GM21529 (cell line): Measurements from ENCODE around the gene RAVER2.

Experiments used
- ATAC-seq: cut with Tn5 transposase; IDR thresholded peaks from one replicate; pipeline ENCODE4 v1.9.1; 2021; ENCODE audit not compliant: unreplicated experiment

RAVER2 gene

DNA sequence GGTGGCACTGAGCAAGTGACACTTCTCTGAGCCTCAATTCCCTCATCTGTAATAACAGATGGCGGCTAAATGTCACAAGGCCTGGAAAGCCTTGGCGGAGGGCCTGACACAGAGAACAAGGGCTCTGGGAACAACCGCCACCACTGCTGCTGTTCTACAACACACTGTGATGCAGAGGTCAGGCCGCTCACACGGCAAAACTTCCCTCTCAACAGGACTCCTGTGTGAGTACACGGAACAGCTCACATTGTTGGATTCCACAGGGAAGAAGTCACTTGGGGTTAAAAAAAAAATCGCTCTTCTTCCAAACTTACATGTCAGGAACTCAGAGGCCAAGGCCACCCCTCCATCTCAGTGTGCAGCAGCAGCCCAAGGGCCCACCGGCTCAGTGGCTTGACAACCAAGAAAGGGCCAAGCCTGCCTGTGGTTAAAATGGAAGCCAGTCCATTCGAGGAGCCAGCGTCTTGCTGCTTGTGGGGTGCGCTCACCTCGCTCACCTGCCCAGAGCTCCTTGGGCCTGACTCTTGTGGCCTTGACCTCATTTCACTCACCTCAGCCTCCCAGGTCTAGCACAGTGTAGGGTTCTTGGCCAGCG, 101.1 kb downstream of the RAVER2 start:
- no peak for ATAC-seq

DNA sequence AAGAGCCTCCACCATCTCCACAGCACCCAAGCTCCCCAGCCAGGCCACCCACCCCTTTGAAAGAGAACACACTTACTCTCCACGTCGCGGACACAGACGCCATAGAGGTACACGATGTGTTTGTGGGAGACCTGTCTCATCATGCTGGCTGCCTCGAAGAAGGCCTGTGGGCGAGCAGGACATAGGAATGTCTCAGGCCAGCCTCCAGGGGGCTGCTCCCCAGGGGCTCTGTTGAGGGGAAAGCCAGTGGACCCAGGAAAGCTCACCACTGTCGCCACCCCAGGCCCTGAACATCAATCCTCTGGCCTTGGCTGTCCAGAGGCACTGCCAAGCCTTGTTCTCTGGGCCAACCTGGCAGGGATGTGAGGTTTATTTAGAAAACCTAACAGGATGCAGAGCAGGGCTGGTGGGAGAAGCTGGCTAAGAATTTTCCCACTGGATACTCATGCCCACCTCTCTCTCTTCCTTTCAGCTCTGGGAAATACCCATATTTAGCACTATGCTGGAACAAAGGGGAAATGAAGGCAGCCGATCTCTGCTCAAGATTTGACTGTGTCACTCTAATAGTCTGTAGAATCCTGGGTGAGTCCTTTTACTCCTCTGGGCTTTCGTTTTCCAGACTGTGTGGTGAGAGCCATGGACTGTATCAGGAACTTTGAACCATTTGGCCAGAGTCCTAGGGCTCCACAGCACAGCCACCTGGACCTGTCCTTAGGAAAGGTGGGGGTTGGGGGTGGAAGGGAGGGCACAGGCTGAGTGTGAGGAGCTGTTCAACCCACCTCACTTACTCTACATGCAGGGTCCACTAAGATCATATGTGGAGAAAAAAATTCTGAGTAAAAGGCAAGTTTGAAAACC, 101.9 kb downstream of the RAVER2 start:
- no peak for ATAC-seq

DNA sequence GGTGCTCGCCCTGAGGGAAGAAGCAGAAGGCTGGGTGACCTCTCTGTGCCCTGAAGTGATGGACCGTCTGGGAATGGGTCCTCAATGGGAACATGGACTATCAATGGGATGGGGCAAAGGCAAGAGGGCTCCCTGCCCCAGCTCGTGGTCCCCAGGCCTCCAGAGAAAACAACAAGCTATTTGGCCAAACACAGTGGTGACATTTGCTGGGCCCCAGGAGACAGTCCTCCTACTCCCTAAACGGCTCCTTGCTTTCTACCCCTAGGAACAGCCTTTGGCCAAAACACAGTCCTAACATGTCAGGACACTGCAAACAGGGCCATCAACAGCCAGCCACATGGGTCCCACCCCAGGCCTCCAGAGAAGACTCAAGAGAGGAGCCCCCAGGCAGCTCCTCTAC, 102.8 kb downstream of the RAVER2 start:
- ATAC-seq: no peak

DNA sequence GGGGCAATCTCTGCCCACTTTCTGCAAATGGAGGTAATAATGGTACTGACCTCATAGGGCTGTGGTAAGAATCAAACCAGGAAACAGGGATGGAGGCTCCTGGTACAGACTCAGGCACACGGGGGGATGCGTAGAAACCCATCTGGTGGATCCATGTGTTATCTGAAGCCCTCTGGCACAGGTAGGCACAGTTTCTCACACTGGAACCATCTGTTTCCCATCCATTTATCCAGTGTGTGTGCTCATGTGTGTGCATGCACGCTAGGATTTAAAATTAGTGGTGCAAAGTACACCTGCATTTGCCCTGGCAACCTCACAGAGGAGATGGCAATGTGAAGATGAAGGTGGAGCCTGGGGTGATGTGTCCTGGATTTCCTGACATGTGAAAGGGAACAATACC, 103.3 kb downstream of the RAVER2 start:
- ATAC-seq: no peak

DNA sequence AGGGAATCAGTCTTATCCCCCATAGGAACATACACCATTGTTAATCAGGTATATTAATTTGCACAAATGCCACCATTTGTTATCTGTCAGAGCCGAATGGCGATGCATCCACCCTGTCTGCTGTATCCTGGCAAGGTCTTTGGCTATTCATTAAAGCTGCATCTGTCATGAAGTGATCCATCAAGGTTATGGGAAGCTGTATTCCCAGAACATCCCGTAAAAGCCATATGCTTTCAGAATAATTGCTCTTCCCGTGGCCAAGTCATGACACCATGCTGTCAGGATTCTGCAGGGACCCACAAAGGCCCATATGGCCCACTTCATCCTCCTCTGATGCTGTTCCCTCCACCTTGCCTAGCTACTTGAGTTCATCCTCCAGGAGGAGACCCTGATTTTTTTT, 103.9 kb downstream of the RAVER2 start:
- ATAC-seq: no peak

DNA sequence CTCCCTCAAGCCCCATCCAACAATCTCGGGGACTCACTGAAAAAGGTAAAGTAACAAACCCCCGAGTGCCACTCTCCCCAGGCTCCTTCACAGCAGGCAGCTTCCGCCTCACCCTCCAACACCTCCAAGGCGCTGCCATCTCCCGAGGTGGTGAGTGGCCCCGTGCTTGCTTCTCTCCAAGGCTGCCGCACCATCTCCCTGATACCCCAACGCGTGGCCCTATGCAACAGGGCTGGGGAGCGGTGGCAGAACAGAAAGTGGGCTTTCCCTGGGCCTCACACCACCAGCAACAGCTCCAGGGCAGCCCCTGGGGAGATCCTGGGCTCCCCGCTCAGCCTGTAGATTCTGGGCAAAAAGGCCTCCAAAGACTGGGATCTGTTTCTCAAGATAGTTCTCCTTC, 105.1 kb downstream of the RAVER2 start:
- no peak for ATAC-seq

DNA sequence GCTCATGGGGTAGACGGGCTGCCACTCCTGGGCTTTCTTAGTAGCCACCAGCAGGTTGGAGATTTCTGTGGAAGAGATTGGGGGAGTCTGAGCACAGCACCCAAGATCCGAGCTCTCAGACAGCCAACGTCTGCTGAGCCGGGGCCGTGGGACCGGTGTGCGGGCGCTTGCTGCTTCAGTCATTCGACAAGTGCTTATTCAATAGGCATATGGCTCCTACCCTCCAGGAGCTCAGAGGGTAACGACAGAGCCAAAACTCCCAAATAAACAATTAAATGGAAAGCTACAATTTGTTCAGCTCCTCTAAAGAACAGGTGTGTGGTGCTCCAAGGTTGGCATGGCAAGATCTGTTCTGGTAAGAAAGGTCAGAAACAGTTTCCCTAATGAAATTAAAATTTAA, 106.0 kb downstream of the RAVER2 start:
- no peak for ATAC-seq

DNA sequence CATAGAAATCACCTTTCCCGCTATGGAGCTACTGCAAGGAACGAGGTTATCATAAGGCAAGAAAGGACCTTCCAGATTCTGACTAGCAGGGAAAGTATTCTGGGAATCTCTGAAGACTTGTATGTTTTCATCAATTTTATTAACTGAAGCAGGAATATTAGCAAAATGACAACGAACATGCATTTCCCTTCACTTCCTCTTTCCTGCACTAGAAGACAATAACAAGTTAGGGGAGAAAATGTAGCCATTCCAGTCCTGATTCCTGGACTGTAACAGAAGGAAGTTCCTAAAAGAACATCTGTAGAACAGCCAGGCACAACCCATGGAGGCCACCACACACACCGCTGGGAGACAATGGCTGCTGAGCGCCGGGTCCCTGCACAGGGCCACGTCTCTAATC, 106.8 kb downstream of the RAVER2 start:
- no peak for ATAC-seq

DNA sequence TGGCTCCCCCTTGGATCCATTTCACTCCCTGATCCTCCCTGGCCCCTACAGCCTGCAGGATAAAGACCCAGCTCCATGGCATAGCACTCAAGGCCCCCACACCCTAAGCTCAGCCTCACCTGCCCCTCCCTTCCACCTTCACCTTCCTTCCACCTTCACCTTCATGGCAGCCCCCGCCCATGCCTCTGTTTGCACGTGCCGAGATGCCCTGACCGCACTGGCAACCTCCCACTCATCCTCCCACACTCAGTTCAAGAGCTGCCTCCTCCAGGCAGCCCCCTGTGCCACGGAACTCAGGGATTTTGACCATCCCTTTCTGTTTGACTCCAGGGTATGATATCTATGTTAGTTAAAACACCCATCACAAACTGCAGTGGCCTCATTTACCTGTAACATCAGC, 109.8 kb downstream of the RAVER2 start:
- ATAC-seq: no peak

DNA sequence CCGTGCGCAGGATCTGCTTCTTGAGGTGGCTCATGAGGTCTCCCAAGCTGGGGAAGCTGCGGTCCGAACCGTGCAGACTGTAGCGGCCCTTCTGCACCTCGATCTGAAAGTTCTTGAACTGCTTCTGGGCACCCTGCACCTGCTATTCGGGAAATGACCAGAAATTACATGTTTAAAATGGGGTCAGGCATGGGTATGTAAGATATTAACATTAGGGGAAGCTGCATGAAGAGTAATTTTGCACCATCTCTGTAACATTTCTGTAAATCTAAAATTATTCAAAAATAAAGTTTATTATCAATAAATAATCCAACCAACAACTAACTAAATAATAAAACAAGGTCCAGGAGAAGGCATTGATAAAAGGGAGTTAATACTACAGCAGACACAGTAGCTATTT, 110.7 kb downstream of the RAVER2 start:
- ATAC-seq: no peak

DNA sequence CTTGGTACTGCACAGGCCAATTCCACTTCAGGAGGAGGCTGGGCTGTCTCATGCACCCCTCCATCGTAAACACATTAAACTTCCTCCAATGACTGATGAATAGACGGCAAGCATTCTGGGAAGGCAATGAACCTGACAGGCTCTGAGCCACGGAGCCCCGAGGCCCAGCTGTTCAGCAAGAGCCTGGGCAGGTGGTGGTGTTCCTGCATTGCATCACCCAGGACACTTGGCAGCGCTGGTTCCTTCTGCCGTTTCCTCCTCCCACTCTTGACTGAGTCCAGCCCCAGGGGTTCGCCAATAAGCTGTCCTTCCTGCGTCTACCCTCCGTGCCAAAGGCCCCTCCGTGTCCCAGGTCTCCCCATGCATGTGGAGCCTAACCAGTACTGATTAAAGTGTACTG, 111.7 kb downstream of the RAVER2 start:
- ATAC-seq: no peak

DNA sequence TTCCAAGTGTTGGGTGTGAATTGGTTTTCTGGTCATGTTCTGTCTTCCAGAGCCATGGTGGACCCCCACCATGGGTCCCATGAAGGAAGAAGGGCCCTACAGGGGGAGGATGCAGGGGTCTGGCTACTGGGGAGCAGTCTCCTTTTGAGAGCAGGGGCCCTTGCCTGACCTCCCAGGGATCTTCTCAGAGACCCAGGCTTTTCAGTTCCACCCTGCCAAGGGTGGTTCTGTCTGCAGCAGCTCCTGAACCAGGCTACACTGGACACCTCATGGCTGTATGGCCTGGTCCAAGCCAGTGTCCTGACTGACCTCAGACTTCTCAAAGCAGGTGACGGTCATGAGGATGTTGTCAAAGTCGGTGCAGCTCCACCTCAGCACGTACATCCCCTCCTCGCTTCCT, 112.5 kb downstream of the RAVER2 start:
- ATAC-seq: no peak

DNA sequence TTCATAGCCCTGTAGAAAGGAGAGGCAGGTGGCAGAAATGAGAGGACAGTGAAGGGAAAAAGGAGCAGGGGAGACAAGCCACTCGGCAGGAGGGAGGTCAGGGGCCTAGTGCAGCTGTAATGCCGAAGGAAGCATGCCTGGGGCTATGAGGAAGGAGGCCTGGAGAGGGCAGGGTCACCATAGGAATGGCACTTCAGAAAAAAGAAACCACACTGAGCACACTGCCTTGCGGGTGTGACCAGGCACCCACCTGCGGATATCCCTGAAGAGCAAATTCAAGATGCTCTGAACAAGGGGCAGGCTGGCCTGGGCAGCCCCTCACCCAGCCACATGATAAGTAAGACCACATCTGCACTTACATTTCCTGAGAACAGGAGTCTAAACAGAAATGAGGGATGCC, 116.7 kb downstream of the RAVER2 start:
- ATAC-seq: no peak

DNA sequence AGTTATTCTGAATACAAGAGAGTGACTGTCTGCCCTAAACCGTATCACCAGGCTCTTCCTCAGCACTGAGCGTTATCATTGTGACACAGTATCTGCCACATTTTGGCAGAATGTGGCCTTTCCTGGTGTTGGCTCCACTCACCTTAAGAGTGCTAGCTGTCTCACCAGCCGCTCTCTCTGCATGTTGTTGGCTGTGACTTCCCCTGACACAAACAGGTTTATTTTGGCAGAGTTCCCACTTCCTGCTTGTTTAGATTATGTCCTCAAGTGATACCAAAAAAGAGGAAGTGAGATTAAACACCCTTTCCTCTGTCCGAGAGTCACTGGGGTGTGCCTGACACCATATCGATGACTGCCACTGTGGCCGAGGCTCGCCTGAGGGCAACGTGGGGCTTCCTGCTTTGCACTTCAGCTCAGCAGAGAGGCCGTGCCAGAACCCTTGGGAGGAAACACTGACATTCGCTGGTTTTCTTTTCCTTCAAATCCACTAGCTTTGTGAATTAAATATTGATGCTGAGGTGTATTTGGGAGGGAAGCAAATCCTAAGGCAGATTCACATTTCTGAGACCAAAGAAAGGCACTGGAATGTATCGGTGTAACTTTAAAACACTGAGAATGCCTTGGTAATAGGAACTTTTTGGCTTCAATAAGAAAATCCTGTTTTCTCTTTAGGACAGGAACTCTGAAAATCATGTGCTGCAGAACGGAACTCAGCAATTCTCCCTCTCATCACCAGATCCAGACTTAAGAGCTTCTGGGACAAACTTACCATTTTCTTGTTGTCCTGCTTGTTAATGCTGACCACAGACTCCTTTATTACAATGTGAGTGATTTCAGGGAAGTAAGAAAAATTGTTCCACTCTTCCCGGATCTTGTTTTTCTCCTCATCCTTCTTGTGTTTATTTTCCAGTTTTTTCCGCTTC, 119.4 kb downstream of the RAVER2 start:
- peak; percentile 99 for ATAC-seq

DNA sequence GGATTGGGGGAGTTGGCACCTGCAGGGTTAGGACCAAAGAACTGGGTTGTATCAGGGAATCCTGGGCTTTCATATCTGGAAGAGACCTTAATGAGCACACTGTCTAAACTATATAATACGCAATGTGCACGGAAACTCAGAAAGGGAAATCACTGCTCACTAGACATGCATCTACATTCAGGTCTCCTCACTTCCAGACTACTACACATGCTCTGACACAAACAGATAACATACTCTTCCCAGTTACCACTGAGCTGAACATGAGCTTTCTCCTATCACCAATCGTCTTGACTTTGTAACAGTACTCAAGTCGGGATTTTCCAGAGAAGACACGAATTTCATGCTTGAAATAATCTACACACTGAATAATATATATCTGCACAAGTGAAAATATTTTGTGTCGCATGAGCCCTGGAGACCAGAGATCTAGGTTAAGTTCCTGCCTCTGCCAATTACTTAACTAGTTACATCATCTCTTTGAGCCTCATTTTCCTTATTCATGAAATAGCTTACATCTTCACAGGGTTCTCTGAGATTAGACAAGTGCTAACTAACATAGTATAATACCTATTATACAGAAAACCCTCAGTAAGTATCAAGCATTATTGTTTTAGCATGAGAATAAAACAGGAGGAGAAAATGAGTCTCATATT, 120.4 kb downstream of the RAVER2 start:
- no peak for ATAC-seq

DNA sequence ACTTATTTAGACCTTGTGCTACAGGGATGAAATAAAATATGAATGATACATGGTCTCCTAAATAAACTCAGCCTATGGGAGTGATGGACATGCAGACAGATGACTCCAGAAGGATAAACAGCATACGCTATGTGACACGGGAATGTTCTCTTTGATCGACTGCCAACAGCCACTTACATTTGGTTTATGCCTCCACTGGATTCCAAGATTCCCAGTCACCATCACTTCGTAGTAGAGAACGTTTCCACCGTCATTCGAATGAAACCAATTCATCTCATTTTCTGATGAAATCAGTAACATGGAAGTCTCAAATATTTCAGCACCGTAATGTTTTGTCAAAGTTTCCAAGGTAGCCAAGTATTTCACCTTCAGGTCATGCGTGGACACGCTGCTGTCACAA, 121.8 kb downstream of the RAVER2 start:
- no peak for ATAC-seq

DNA sequence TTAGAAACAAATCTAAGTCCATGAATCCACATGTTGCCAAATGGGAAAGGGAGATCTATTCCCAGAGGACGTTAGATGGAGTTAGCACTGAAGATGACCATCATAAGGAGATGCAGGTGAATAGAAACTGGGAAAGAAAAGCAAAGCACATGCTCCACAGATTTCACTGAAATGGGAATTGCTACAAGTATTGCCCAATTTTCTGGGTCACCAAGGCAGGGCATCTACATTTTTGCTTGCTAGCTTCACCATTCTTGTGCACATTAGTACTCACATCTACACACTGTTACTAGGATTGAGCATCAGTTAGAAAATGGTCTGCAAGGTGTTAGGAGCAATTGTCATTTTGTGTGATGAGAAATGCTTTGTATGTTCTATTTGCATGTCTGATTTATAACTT, 122.4 kb downstream of the RAVER2 start:
- ATAC-seq: no peak

DNA sequence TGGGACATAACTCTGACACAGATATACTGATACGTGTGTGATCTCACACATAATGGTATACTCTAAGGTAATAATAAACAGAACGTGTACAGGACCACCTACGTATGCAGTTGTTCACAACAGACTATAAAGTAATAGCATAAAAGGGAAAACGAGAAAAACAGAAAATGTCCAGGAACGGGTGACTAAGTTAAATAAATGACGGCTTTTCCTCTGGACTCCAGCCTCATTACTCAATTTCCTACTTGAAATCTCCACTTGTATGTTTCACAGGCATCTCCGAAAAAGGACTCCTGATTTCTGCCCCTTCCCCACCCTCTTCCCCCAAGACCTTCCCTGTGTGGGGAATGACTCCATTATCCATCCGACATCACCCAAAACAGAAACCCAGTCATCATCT, 126.4 kb downstream of the RAVER2 start:
- ATAC-seq: no peak

DNA sequence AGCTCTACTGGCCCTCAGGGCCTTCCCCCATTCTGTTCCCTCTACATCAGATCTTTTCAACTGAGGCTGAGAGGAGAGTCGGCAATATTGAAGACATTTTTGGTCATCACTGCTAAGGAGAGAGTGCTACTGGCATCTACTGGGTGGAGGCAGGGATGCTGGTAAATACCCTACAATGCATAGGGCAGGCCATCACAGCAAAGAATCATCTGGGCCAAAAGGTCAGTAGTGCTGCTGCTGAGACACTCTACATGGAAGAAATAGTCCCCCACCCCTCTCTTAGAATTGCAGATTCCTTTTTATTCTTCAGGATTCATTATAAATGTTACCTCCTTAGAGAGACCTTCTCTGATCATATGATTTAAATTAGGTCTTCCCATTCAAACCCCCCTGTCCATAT, 127.2 kb downstream of the RAVER2 start:
- no peak for ATAC-seq

DNA sequence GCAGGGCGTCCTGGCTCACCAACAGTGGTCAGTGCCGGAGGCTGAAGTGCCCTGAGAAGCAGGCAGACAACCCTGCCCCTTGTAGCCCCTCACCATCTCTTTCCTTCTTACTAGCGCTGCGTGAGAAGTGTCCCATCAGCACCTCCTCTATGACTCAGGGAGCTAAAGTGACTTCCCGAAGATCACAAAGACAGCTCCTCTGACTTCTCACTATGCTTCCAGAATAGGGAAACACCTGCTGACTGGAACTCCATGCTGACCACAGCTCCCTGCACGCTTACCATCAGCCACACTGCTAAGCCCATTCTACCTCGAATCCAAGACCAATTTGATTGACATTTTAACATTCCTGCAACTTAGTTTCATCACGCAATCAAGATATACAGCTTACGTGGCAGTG, 128.7 kb downstream of the RAVER2 start:
- no peak for ATAC-seq

DNA sequence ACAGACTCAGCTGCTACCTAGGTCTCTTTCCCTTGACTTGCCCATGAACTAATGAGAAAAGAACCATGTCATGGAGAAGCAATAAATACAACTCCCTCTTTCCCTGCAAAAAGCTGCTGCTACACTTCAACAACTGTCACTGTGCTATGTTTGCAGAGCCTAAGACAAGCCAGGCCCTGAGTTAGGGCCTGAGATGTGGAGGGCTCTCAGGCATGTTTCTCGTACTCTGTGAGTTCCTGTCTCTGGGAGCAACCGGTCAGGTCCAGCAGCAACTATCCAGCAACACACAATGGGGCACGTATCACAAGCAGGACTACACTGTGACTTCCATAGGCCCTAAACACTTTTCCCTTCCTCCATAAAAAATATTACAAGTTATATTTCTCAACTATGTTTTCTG, 129.8 kb downstream of the RAVER2 start:
- ATAC-seq: no peak
